ENCODE measurements around the gene TMEM225B. TPM values are rescaled to one million over a fixed set of nuclear protein-coding genes. Genes with fewer than 3 reads are reported as not detected.

TMEM225B gene
- total and polyA plus RNA-seq, 2 donors (not counting 1 experiment from before 2014, with no cell fraction given): 0.86 to 0.95 TPM

- intact Hi-C loops (cut with micrococcal nuclease): no loop called here
Measured at GRCh38 chr7:99638731-99639130, 40.7 kb downstream of the TMEM225B start.

GRCh38 chr7:99639267-99639666 lies 41.2 kb downstream of the TMEM225B start:
- Histone ChIP-seq H3K9me3 (ENCODE audit: control extremely low read depth in 1 of 3, control insufficient read depth in 2 of 3, insufficient read depth in 1 of 3, low read length in 2 of 3) (no peaks in the 10 kb centered on the region), H3K36me3 (replicated peaks in 1 of 2; ENCODE audit: control extremely low read depth in 1 of 2, control insufficient read depth in 1 of 2, extremely low read depth in 1 of 2, insufficient read depth in 2 of 2, low read length in 1 of 2) (peaks cover 0 to 7% of the 10 kb centered on the region in 2 experiments), H2AFZ (ENCODE audit: insufficient read depth, low read depth, low read length, poor library complexity, severe bottlenecking) (no peak overlapping the region), H3K4me1 (ENCODE audit: control insufficient read depth in 2 of 2, insufficient read depth in 2 of 2, low read length in 2 of 2) (no peaks in the 10 kb centered on the region), H3K9ac (ENCODE audit: low read length) (no peak overlapping the region), H3K4me2 (replicated peaks; ENCODE audit: low read depth, low read length, poor library complexity, severe bottlenecking) (no peak overlapping the region), H3K27ac (ENCODE audit: low read length in 2 of 2) (no peak overlapping the region), H3K4me3 (ENCODE audit: control extremely low read depth in 1 of 5, extremely low read depth in 1 of 5, insufficient read depth in 1 of 5, low read depth in 2 of 5, low read length in 4 of 5) (no peak overlapping the region), H4K20me1 (ENCODE audit: control insufficient read depth, insufficient read depth, low read length, poor library complexity, severe bottlenecking) (no peaks in the 10 kb centered on the region), H3K27me3 (replicated peaks in 1 of 4; ENCODE audit: control extremely low read depth in 1 of 4, control insufficient read depth in 3 of 4, insufficient read depth in 4 of 4, low read length in 3 of 4) (no peaks in the 10 kb centered on the region), H3K79me2 (ENCODE audit: control insufficient read depth, insufficient read depth, low read length) (no peaks in the 10 kb centered on the region)
- CTCF ChIA-PET: no interaction called here
- Mint-ChIP-seq H3K27me3 (no peaks in the 10 kb centered on the region), H3K27ac (no peak overlapping the region), H3K4me3 (no peak overlapping the region), H3K4me1 (no peaks in the 10 kb centered on the region), H3K9me3 (ENCODE audit: insufficient read depth) (no peaks in the 10 kb centered on the region)
- intact Hi-C loops (cut with micrococcal nuclease): no loop called here
- TF ChIP-seq CTCF (IDR thresholded peaks at IDR 0.05): no peak
- TF ChIP-seq EZH2 (IDR thresholded peaks at IDR 0.05; ENCODE audit: borderline replicate concordance, insufficient read depth, low read depth, low read length, poor library complexity, severe bottlenecking): no peak
- POLR2A ChIA-PET: no interaction called here
- DNase-seq (no peak), ATAC-seq (ENCODE audit: low read depth) (no peak)

More at GRCh38 chr7:99638731-99639130, 40.7 kb downstream of the TMEM225B start:
- Histone ChIP-seq H3K79me2 (ENCODE audit: control insufficient read depth, insufficient read depth, low read length) (no peaks in the 10 kb centered on the region), H3K4me3 (ENCODE audit: control extremely low read depth in 1 of 5, extremely low read depth in 1 of 5, insufficient read depth in 1 of 5, low read depth in 2 of 5, low read length in 4 of 5) (no peak overlapping the region), H3K4me1 (ENCODE audit: control insufficient read depth in 2 of 2, insufficient read depth in 2 of 2, low read length in 2 of 2) (no peaks in the 10 kb centered on the region), H3K27ac (ENCODE audit: low read length in 2 of 2) (no peak overlapping the region), H3K27me3 (replicated peaks in 1 of 4; ENCODE audit: control extremely low read depth in 1 of 4, control insufficient read depth in 3 of 4, insufficient read depth in 4 of 4, low read length in 3 of 4) (no peaks in the 10 kb centered on the region), H4K20me1 (ENCODE audit: control insufficient read depth, insufficient read depth, low read length, poor library complexity, severe bottlenecking) (no peaks in the 10 kb centered on the region), H3K9me3 (ENCODE audit: control extremely low read depth in 1 of 3, control insufficient read depth in 2 of 3, insufficient read depth in 1 of 3, low read length in 2 of 3) (no peaks in the 10 kb centered on the region), H3K36me3 (replicated peaks in 1 of 2; ENCODE audit: control extremely low read depth in 1 of 2, control insufficient read depth in 1 of 2, extremely low read depth in 1 of 2, insufficient read depth in 2 of 2, low read length in 1 of 2) (peaks cover 0 to 8% of the 10 kb centered on the region in 2 experiments), H3K9ac (ENCODE audit: low read length) (no peak overlapping the region), H3K4me2 (replicated peaks; ENCODE audit: low read depth, low read length, poor library complexity, severe bottlenecking) (no peak overlapping the region), H2AFZ (ENCODE audit: insufficient read depth, low read depth, low read length, poor library complexity, severe bottlenecking) (no peak overlapping the region)
- ChIA-PET POLR2A (no interaction called here), CTCF (no interaction called here)
- Mint-ChIP-seq H3K27ac (no peak overlapping the region), H3K27me3 (no peaks in the 10 kb centered on the region), H3K9me3 (ENCODE audit: insufficient read depth) (no peaks in the 10 kb centered on the region), H3K4me3 (no peak overlapping the region), H3K4me1 (no peaks in the 10 kb centered on the region)
- no peak for TF ChIP-seq CTCF (IDR thresholded peaks at IDR 0.05)
- no peak for TF ChIP-seq EZH2 (IDR thresholded peaks at IDR 0.05; ENCODE audit: borderline replicate concordance, insufficient read depth, low read depth, low read length, poor library complexity, severe bottlenecking)
- no peak for DNase-seq
- WGBS (ENCODE audit: insufficient coverage): 98% methylated on average over 17 of the region's 23 CpGs
- no peak for ATAC-seq (ENCODE audit: low read depth)

Measured in B cell (primary cell).